ENCODE data around the gene CYP2A13.
"Not testable (repeated sequence)": the region's sequence is repeated elsewhere in the genome, so short reads cannot be mapped to it uniquely, and the experiment has no call there.

The CYP2A13 gene

GRCh38 chr19:41088151-41088550, at the start of gene CYP2A13:
TSS of gene CYP2A13 (plus strand) at chr19:41088451. CDS start at chr19:41088472, 21 bp downstream.
- no peak for DNase-seq (ENCODE audit: low spot score)

GRCh38 chr19:41039806-41040205, 48.4 kb upstream of the CYP2A13 start:
- no peak for DNase-seq (ENCODE audit: low spot score)

DNA sequence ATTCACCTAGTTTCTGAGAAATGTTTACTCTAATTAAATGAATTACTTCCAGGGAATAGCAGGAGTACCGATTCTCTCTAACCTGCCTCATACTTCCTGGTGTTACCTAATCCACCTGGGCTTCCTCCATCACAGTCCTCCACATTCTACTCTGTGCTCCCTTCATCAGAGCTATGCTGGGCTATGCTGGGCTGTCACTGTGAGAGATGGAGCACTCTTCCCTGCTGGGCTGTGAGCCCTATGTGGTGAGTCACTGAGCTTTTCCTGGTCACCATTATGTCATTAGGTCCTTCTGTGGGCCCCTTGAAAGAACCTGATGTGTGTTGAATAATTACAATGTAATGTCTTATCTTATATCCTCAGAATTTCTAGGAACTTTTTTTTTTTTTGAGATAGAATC, 43.2 kb upstream of the CYP2A13 start:
- not testable (repeated sequence) for DNase-seq (ENCODE audit: low spot score)

DNA sequence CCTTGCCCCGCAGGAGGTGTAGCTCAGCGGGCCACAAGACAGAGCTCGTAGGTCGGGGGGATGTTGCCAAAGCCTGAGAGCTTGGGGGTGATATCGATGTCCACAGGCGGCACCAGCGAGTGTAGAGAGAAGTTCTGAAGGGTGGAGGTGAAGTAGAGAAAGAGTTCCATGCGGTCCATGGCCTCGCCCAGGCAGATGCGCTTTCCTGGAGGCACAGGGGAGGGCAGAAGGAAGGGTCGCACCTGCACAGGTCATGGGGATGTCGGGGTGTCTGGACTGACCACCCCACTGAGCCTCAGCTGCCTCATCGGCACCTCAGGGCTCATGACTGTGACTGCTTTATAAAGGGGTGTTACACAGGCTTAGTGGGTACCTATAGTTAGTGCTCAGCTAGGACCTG, 37.8 kb upstream of the CYP2A13 start:
- no peak for DNase-seq (ENCODE audit: low spot score)

- DNase-seq (ENCODE audit: low spot score) = not testable (repeated sequence)
Observed at GRCh38 chr19:41052162-41052561, 36.1 kb upstream of the CYP2A13 start.

- DNase-seq (ENCODE audit: low spot score) = not testable (repeated sequence)
Observed at GRCh38 chr19:41053331-41053730, 34.9 kb upstream of the CYP2A13 start.

- peak; percentile 26 for DNase-seq (ENCODE audit: low spot score)
Observed at GRCh38 chr19:41064974-41065569, 23.2 kb upstream of the CYP2A13 start.

GRCh38 chr19:41076286-41076685, 12.0 kb upstream of the CYP2A13 start:
- DNase-seq (ENCODE audit: low spot score) = no peak

GRCh38 chr19:41083516-41083915, 4.7 kb upstream of the CYP2A13 start:
- DNase-seq (ENCODE audit: low spot score) = no peak

GRCh38 chr19:41085748-41086415, 2.4 kb upstream of the CYP2A13 start:
- DNase-seq (ENCODE audit: low spot score) = no peak

DNA sequence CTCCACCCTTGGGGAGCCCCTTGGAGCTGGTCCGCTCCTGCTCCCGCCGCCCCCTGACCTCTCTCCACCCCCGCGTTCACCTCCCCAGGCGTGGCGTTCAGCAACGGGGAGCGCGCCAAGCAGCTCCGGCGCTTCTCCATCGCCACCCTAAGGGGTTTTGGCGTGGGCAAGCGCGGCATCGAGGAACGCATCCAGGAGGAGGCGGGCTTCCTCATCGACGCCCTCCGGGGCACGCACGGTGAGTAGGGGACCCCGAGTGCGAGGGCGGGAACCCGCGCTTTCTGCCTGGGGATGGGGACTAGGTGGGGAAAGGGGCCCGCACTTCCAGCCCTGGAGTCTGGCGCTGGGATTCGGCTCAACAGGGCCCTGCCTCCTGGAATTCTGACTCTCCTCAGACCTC, 1.7 kb downstream of the CYP2A13 start:
- no peak for DNase-seq (ENCODE audit: low spot score)

- no peak for DNase-seq (ENCODE audit: low spot score)
Observed at GRCh38 chr19:41095703-41096102, 7.5 kb downstream of the CYP2A13 start.

- no peak for DNase-seq (ENCODE audit: low spot score)
Observed at GRCh38 chr19:41096353-41096752, 8.1 kb downstream of the CYP2A13 start.

GRCh38 chr19:41097302-41097701, 9.1 kb downstream of the CYP2A13 start:
- no peak for DNase-seq (ENCODE audit: low spot score)

- no peak for DNase-seq (ENCODE audit: low spot score)
Observed at GRCh38 chr19:41098762-41099161, 10.5 kb downstream of the CYP2A13 start.

- DNase-seq (ENCODE audit: low spot score) = not testable (repeated sequence)
Observed at GRCh38 chr19:41102210-41102609, 14.0 kb downstream of the CYP2A13 start.

GRCh38 chr19:41106177-41106576, 17.9 kb downstream of the CYP2A13 start:
- DNase-seq (ENCODE audit: low spot score) = no peak

- DNase-seq (ENCODE audit: low spot score) = no peak
Observed at GRCh38 chr19:41111296-41111695, 23.0 kb downstream of the CYP2A13 start.

DNA sequence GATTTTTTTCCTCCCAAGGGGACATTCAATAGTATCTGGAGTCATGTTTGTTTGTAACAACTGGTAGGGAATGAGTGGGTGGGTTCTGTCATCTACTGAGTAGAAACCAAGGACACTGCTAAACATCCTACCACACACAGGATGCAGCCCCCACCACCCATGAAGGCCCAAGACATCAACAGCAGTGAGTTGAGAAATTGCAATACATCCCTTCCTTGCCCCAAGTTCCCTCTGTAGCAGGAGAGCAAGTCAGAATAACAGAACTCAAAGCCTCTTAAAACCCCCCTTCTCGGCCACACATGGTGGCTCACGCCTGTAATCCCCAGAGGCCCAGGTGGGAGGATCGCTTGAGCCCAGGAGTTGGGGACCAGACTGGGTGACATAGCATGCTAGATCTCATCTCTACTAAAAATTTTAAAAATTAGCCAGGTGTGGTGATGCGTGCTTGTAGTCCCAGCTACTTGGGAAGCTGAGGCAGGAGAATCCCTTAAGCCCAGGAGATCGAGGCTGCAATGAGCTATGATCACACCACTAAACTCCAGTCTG, 23.6 kb downstream of the CYP2A13 start:
- DNase-seq (ENCODE audit: low spot score) = no peak

DNA sequence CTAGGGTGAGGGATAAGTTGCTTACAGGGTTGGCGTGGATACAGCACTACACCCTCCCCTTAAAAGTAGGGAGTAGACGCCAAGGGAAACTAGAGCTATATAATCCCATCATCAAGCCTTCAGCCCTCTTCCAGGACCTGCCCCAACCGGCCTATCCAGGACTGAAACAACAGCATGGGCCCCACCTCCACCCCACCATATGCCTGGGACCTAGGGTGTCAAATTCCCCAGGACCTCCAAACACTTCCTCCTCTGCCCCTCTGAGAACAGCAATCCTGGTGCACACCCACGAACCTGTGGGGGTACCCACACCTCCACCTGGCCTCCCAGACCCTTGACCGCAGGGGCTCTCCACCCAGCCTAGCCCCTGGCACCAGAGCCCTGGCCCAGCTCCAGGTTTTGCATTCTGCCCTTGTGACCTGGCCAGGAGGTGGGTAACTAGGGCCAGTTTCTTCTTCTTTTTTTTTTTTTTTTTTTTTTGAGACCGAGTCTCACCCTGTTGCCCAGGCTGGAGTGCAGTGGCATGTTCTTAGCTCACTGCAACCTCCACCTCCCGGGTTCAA, 24.6 kb downstream of the CYP2A13 start:
- DNase-seq (ENCODE audit: low spot score) = no peak

DNA sequence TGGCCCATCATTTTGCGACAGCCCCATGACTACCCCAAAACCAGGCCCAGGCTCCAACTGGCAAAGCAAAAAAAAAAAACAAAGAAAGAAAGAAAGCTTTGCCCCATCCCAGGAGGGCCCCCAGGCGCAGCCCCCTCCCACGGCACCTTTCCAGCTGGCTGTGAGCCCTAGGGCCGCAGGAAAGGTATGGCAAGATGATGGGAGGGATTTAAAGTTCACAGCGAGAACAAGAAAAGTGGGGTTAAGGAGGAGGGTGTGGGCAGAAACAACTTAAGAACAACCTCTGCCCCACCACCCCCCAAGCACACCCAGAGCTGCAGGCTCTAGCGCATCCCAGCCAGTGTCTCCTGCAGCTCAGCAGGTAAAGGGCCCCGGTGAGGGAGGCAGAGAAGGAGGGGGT, 25.9 kb downstream of the CYP2A13 start, which contains the start of gene CYP2F1:
Gene CYP2F1 (plus strand): TSS at position 301 of the 400 bp plus-strand sequence. CDS start 1,757 bp downstream, outside the sequence.
- no peak for DNase-seq (ENCODE audit: low spot score)

DNA sequence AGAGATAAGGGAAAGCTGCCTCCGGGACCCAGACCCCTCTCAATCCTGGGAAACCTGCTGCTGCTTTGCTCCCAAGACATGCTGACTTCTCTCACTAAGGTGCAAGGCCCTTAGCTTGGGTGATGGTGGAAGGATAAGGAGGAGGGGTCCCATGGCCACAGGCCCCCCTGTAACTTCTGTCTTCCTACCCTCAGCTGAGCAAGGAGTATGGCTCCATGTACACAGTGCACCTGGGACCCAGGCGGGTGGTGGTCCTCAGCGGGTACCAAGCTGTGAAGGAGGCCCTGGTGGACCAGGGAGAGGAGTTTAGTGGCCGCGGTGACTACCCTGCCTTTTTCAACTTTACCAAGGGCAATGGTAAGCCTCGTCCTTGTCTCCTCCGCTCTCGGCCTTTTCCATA, 28.0 kb downstream of the CYP2A13 start:
- DNase-seq (ENCODE audit: low spot score) = no peak
